Measurements from ENCODE around the gene FAXDC2.

FAXDC2 gene

GRCh38 chr5:154850255-154851062, at the start of gene FAXDC2:
FAXDC2 (minus strand) TSS chr5:154850603; CDS start chr5:154838178, 12,425 bp downstream.
- Histone ChIP-seq H3K27ac (ENCODE audit: low read length) (peak within 1 kb of the TSS; percentile 68), H3K9ac (ENCODE audit: low read depth, low read length) (peak within 1 kb of the TSS; percentile 83), H3K9me3 (ENCODE audit: insufficient read depth, low read depth, low read length) (no peaks in the 10 kb centered on the region), H3K27me3 (ENCODE audit: insufficient read depth, low read length) (no peaks in the 10 kb centered on the region), H3K36me3 (ENCODE audit: insufficient read depth, low read depth, low read length) (no peaks in the 10 kb centered on the region), H3K4me1 (ENCODE audit: insufficient read depth, low read length) (peaks cover 16% of the 10 kb centered on the region; the same call in 1 of the 2 replicates), H3K4me3 (ENCODE audit: low read length) (peak within 1 kb of the TSS; percentile 79)

GRCh38 chr5:154900066-154900465, 49.7 kb upstream of the FAXDC2 start:
- H3K4me1 ChIP-seq (ENCODE audit: insufficient read depth, low read length), result no peaks in the 10 kb centered on the region

GRCh38 chr5:154899151-154899816, 48.9 kb upstream of the FAXDC2 start:
- no peak overlapping the region for H3K27ac ChIP-seq (ENCODE audit: low read length)
- no peak overlapping the region for H3K9ac ChIP-seq (ENCODE audit: low read depth, low read length)
- H3K27me3 ChIP-seq (ENCODE audit: insufficient read depth, low read length), result no peaks in the 10 kb centered on the region
- H3K36me3 ChIP-seq (ENCODE audit: insufficient read depth, low read depth, low read length), result peaks cover 97% of the 10 kb centered on the region
- H3K4me3 ChIP-seq (ENCODE audit: low read length), result no peak overlapping the region
- H3K9me3 ChIP-seq (ENCODE audit: insufficient read depth, low read depth, low read length), result no peaks in the 10 kb centered on the region
- no peaks in the 10 kb centered on the region for H3K4me1 ChIP-seq (ENCODE audit: insufficient read depth, low read length)

More at GRCh38 chr5:154900066-154900465, 49.7 kb upstream of the FAXDC2 start:
- Histone ChIP-seq H3K4me3 (ENCODE audit: low read length) (no peak overlapping the region), H3K9me3 (ENCODE audit: insufficient read depth, low read depth, low read length) (no peaks in the 10 kb centered on the region), H3K36me3 (ENCODE audit: insufficient read depth, low read depth, low read length) (peaks cover 100% of the 10 kb centered on the region), H3K27me3 (ENCODE audit: insufficient read depth, low read length) (no peaks in the 10 kb centered on the region), H3K9ac (ENCODE audit: low read depth, low read length) (no peak overlapping the region), H3K27ac (ENCODE audit: low read length) (no peak overlapping the region)

GRCh38 chr5:154898210-154898609, 47.8 kb upstream of the FAXDC2 start:
- Histone ChIP-seq H3K27ac (ENCODE audit: low read length) (no peak overlapping the region), H3K36me3 (ENCODE audit: insufficient read depth, low read depth, low read length) (peaks cover 97% of the 10 kb centered on the region), H3K4me1 (ENCODE audit: insufficient read depth, low read length) (no peaks in the 10 kb centered on the region), H3K9ac (ENCODE audit: low read depth, low read length) (no peak overlapping the region), H3K27me3 (ENCODE audit: insufficient read depth, low read length) (no peaks in the 10 kb centered on the region), H3K4me3 (ENCODE audit: low read length) (no peak overlapping the region), H3K9me3 (ENCODE audit: insufficient read depth, low read depth, low read length) (no peaks in the 10 kb centered on the region)

- Histone ChIP-seq H3K4me3 (ENCODE audit: low read length) (no peak overlapping the region), H3K9ac (ENCODE audit: low read depth, low read length) (no peak overlapping the region), H3K9me3 (ENCODE audit: insufficient read depth, low read depth, low read length) (no peaks in the 10 kb centered on the region), H3K36me3 (ENCODE audit: insufficient read depth, low read depth, low read length) (peaks cover 95% of the 10 kb centered on the region), H3K4me1 (ENCODE audit: insufficient read depth, low read length) (no peaks in the 10 kb centered on the region), H3K27ac (ENCODE audit: low read length) (no peak overlapping the region), H3K27me3 (ENCODE audit: insufficient read depth, low read length) (no peaks in the 10 kb centered on the region)
Measured at GRCh38 chr5:154896562-154897165, 46.3 kb upstream of the FAXDC2 start.

- H3K27ac ChIP-seq (ENCODE audit: low read length), result no peak overlapping the region
- no peaks in the 10 kb centered on the region for H3K9me3 ChIP-seq (ENCODE audit: insufficient read depth, low read depth, low read length)
- H3K4me3 ChIP-seq (ENCODE audit: low read length), result no peak overlapping the region
- H3K4me1 ChIP-seq (ENCODE audit: insufficient read depth, low read length), result no peaks in the 10 kb centered on the region
- no peak overlapping the region for H3K9ac ChIP-seq (ENCODE audit: low read depth, low read length)
- peaks cover 95% of the 10 kb centered on the region for H3K36me3 ChIP-seq (ENCODE audit: insufficient read depth, low read depth, low read length)
- no peaks in the 10 kb centered on the region for H3K27me3 ChIP-seq (ENCODE audit: insufficient read depth, low read length)
Measured at GRCh38 chr5:154895606-154896561, 45.5 kb upstream of the FAXDC2 start.

GRCh38 chr5:154893381-154893780, 43.0 kb upstream of the FAXDC2 start:
- Histone ChIP-seq H3K9ac (ENCODE audit: low read depth, low read length) (no peak overlapping the region), H3K36me3 (ENCODE audit: insufficient read depth, low read depth, low read length) (peaks cover 95% of the 10 kb centered on the region), H3K9me3 (ENCODE audit: insufficient read depth, low read depth, low read length) (no peaks in the 10 kb centered on the region), H3K27me3 (ENCODE audit: insufficient read depth, low read length) (no peaks in the 10 kb centered on the region), H3K4me3 (ENCODE audit: low read length) (no peak overlapping the region), H3K27ac (ENCODE audit: low read length) (no peak overlapping the region), H3K4me1 (ENCODE audit: insufficient read depth, low read length) (no peaks in the 10 kb centered on the region)

- H3K4me3 ChIP-seq (ENCODE audit: low read length), result no peak overlapping the region
- H3K9ac ChIP-seq (ENCODE audit: low read depth, low read length), result no peak overlapping the region
- no peaks in the 10 kb centered on the region for H3K27me3 ChIP-seq (ENCODE audit: insufficient read depth, low read length)
- H3K27ac ChIP-seq (ENCODE audit: low read length), result no peak overlapping the region
- H3K4me1 ChIP-seq (ENCODE audit: insufficient read depth, low read length), result no peaks in the 10 kb centered on the region
- H3K9me3 ChIP-seq (ENCODE audit: insufficient read depth, low read depth, low read length), result no peaks in the 10 kb centered on the region; the same call in 1 of the 2 replicates
- H3K36me3 ChIP-seq (ENCODE audit: insufficient read depth, low read depth, low read length), result peaks cover 95% of the 10 kb centered on the region
Measured at GRCh38 chr5:154892369-154892771, 42.0 kb upstream of the FAXDC2 start.

GRCh38 chr5:154885439-154885838, 35.0 kb upstream of the FAXDC2 start:
- Histone ChIP-seq H3K4me3 (ENCODE audit: low read length) (no peak overlapping the region), H3K27me3 (ENCODE audit: insufficient read depth, low read length) (no peaks in the 10 kb centered on the region), H3K9me3 (ENCODE audit: insufficient read depth, low read depth, low read length) (peaks cover 24% of the 10 kb centered on the region), H3K4me1 (ENCODE audit: insufficient read depth, low read length) (no peaks in the 10 kb centered on the region), H3K9ac (ENCODE audit: low read depth, low read length) (no peak overlapping the region), H3K36me3 (ENCODE audit: insufficient read depth, low read depth, low read length) (peaks cover 62% of the 10 kb centered on the region), H3K27ac (ENCODE audit: low read length) (no peak overlapping the region)

- no peaks in the 10 kb centered on the region for H3K27me3 ChIP-seq (ENCODE audit: insufficient read depth, low read length)
- H3K36me3 ChIP-seq (ENCODE audit: insufficient read depth, low read depth, low read length), result peaks cover 52% of the 10 kb centered on the region
- H3K9me3 ChIP-seq (ENCODE audit: insufficient read depth, low read depth, low read length), result peaks cover 28% of the 10 kb centered on the region
- H3K9ac ChIP-seq (ENCODE audit: low read depth, low read length), result no peak overlapping the region
- H3K27ac ChIP-seq (ENCODE audit: low read length), result no peak overlapping the region
- no peaks in the 10 kb centered on the region for H3K4me1 ChIP-seq (ENCODE audit: insufficient read depth, low read length)
- no peak overlapping the region for H3K4me3 ChIP-seq (ENCODE audit: low read length)
Measured at GRCh38 chr5:154884424-154884823, 34.0 kb upstream of the FAXDC2 start.

GRCh38 chr5:154881986-154882385, 31.6 kb upstream of the FAXDC2 start:
- Histone ChIP-seq H3K9me3 (ENCODE audit: insufficient read depth, low read depth, low read length) (peaks cover 43% of the 10 kb centered on the region), H3K36me3 (ENCODE audit: insufficient read depth, low read depth, low read length) (peaks cover 43% of the 10 kb centered on the region), H3K27me3 (ENCODE audit: insufficient read depth, low read length) (no peaks in the 10 kb centered on the region), H3K27ac (ENCODE audit: low read length) (no peak overlapping the region), H3K4me3 (ENCODE audit: low read length) (no peak overlapping the region), H3K4me1 (ENCODE audit: insufficient read depth, low read length) (no peaks in the 10 kb centered on the region), H3K9ac (ENCODE audit: low read depth, low read length) (no peak overlapping the region)

All from iPS-20b (cell line).